ENCODE data around the gene DUOX2.
"Not testable (repeated sequence)": the region's sequence is repeated elsewhere in the genome, so short reads cannot be mapped to it uniquely, and the experiment has no call there.

DUOX2 gene

GRCh38 chr15:45058690-45059675, 55.0 kb downstream of the DUOX2 start:
- DNase-seq: not testable (repeated sequence)

GRCh38 chr15:45052676-45053075, 61.3 kb downstream of the DUOX2 start:
- DNase-seq: not testable (repeated sequence)

DNA sequence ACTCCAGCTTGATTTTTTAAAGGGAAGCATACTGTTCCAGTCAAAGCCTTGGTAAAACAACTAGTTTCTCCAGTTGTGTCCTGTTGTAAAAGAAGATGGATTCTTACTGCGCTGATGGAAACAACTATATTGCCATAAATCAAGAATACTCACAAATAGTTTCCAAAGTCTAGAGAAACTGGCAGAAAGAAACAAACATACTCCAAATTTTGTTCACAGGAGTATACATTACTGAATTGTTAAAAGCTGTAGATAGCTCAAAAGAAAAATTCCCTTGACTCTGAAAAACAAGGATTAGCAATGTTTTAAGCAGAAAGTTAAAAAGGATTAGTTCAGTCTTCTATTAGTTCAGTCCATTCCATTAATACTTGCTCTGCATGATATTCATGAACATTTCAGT, 63.4 kb downstream of the DUOX2 start:
- no peak for DNase-seq

- DNase-seq: no peak
Observed at GRCh38 chr15:45048794-45049631, 65.0 kb downstream of the DUOX2 start.

DNA sequence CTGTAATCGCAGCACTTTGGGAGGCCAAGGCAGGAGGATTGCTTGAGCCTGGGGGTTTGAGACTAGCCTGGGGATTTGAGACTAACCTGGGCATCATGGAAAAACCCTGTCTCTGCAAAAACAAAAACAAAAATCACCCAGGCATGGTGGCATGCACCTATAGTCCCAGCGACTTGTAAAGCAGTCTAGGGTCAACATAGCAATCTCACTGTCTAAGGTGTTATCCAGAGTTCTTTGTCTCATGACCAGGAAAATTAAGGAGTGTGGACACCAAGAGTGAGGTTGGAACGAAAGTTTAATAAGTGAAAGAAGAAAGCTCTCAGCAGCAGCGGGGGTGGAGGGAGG, 65.6 kb downstream of the DUOX2 start:
- DNase-seq: not testable (repeated sequence)

GRCh38 chr15:45044270-45044669, 69.7 kb downstream of the DUOX2 start:
- not testable (repeated sequence) for DNase-seq

DNA sequence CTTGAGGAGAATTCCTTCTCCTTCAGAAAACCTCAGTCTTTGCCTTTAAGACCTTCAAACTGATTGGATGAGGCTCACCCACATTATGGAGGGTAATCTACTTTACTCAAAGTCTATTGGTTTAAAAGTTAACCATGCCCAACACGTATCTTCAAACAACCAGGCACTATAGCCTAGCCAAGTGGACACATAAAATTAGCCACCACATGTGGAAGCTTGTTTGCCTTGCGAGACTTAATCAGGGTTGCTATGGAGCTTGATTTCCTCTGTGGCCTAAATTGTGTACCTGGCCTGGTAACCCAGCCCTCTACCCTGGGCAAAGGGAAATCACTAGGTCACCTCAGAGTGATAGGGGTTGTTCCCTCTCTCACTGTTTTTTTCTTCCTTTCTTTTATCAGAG, 71.1 kb downstream of the DUOX2 start:
- not testable (repeated sequence) for DNase-seq
